T-cell (primary cell): ENCODE results near the gene KRTDAP. TPM values are rescaled to one million over a fixed set of nuclear protein-coding genes. Genes with fewer than 3 reads are reported as not detected.
"Not testable (repeated sequence)": the region's sequence is repeated elsewhere in the genome, so short reads cannot be mapped to it uniquely, and the experiment has no call there.

ENCODE experiments used
- ATAC-seq, 4 experiments: fragments of 200-7000 bp in 3 of 4; fragments of 150-1000 bp in 1 of 4; cut with Tn5 transposase; replicated peaks in 1 of 4; 1 replicate in 3 of 4; 2 replicates in 1 of 4; pipeline ENCODE4 v1.10.0; 2021; ENCODE audit warnings: moderate library complexity in 3 of 4, mild to moderate bottlenecking in 2 of 4, moderate number of reproducible peaks in 1 of 4
- CTCF ChIA-PET, 2 donors: fragments of 300-600 bp; sonication (Branson Sonifier 250); formaldehyde crosslinking; loops; one replicate each; lab custom pipeline; 2022; ENCODE audit warnings: antibody characterized with exemption in 2 of 2; lab: Charles Lee
- POLR2A ChIA-PET, 2 donors: fragments of 300-600 bp; sonication (Branson Sonifier 250); formaldehyde crosslinking; loops; one replicate each; lab custom pipeline; 2022; ENCODE audit warnings: antibody characterized with exemption in 2 of 2; lab: Charles Lee
- DNase-seq, 35 experiments: peaks; one replicate each; pipeline versions ENCODE4 v3.0.0 to v3.0.0-alpha.2; 2013 to 2023
- H3K27ac ChIP-seq: one replicate; pipeline ENCODE4 v1.5.1; 2013; ENCODE audit warnings: low read length
- H3K27me3 ChIP-seq, 2 experiments: replicated peaks in 1 of 2; 1 replicate in 1 of 2; 2 replicates in 1 of 2; pipeline versions ENCODE4 v1.6.1 to v1.7.0; 2013; ENCODE audit warnings: low read length in 1 of 2, mixed read lengths in 1 of 2; ENCODE audit not compliant: control insufficient read depth in 2 of 2, insufficient read depth in 2 of 2; ENCODE audit errors: extremely low read depth in 1 of 2
- H3K36me3 ChIP-seq, 2 donors: 1 replicate in 1 of 2; 2 replicates in 1 of 2; pipeline versions ENCODE4 v1.6.1 to v1.7.0; 2013; ENCODE audit warnings: low read length in 1 of 2; ENCODE audit not compliant: control insufficient read depth in 2 of 2, insufficient read depth in 1 of 2; ENCODE audit errors: extremely low read depth in 1 of 2
- H3K4me1 ChIP-seq, 2 experiments: 1 replicate in 1 of 2; 2 replicates in 1 of 2; pipeline versions ENCODE4 v1.6.1 to v1.7.0; 2013; ENCODE audit warnings: low read length in 2 of 2, mixed read lengths in 1 of 2; ENCODE audit not compliant: insufficient read depth in 2 of 2, control insufficient read depth in 1 of 2; ENCODE audit errors: extremely low read depth in 1 of 2
- H3K4me3 ChIP-seq, 2 donors: 1 replicate in 1 of 2; 2 replicates in 1 of 2; pipeline versions ENCODE4 v1.5.1 to v1.7.0; 2013; ENCODE audit warnings: mild to moderate bottlenecking in 2 of 2, low read length in 1 of 2, moderate library complexity in 1 of 2; ENCODE audit not compliant: control insufficient read depth in 1 of 2; ENCODE audit errors: extremely low read depth in 1 of 2
- H3K9me3 ChIP-seq: 2 replicates; pipeline ENCODE4 v1.7.0; 2013
- H3K27ac Mint-ChIP-seq, 2 donors: one replicate each; pipeline ENCODE4 v1.8.0; 2020 to 2021; ENCODE audit warnings: mild to moderate bottlenecking in 2 of 2, mixed read lengths in 2 of 2
- H3K27me3 Mint-ChIP-seq, 2 donors: one replicate each; pipeline ENCODE4 v1.8.0; 2021 to 2022; ENCODE audit warnings: mixed read lengths in 2 of 2
- H3K36me3 Mint-ChIP-seq: one replicate; pipeline ENCODE4 v1.8.0; 2021; ENCODE audit warnings: mixed read lengths
- H3K4me1 Mint-ChIP-seq, 3 donors: one replicate each; pipeline ENCODE4 v1.8.0; 2020 to 2022; ENCODE audit warnings: mixed read lengths in 3 of 3, mild to moderate bottlenecking in 1 of 3
- H3K4me3 Mint-ChIP-seq, 3 donors: one replicate each; pipeline ENCODE4 v1.8.0; 2020 to 2022; ENCODE audit warnings: mild to moderate bottlenecking in 3 of 3, mixed read lengths in 3 of 3, moderate library complexity in 3 of 3
- H3K9me3 Mint-ChIP-seq, 3 donors: one replicate each; pipeline ENCODE4 v1.8.0; 2020 to 2022; ENCODE audit warnings: mixed read lengths in 3 of 3
- WGBS: methylation state at CpG from one replicate; pipeline ENCODE4 v1.1.5; 2013; ENCODE audit warnings: missing lambda C conversion rate; ENCODE audit not compliant: insufficient coverage; 5-methylcytosine and 5-hydroxymethylcytosine counted together
- total RNA-seq, 35 experiments: library from RNA in 6 of 35; stranded (reverse) in 6 of 35; fragments of 120-200 nt in 1 of 35; gene quantifications; one replicate each; pipeline versions ENCODE4 v1.2.1 to v1.2.4 and lab custom pipeline; 2013 to 2026

Gene KRTDAP
- total RNA-seq, 5 donors from 2014 or later (not counting 1 experiment from before 2014, with no cell fraction given), result not detected

GRCh38 chr19:35483089-35483488, 7.2 kb downstream of the KRTDAP start:
- WGBS, result 79% methylated on average over 2 of the region's 5 CpGs

GRCh38 chr19:35478794-35479677, 11.2 kb downstream of the KRTDAP start:
- H3K4me1 Mint-ChIP-seq, result peaks cover 0 to 3% (median 0%) of the 10 kb centered on the region in 3 donors
- Histone ChIP-seq H3K27ac (no peak overlapping the region), H3K9me3 (no peaks in the 10 kb centered on the region), H3K36me3 (no peaks in the 10 kb centered on the region), H3K27me3 (peaks cover 0 to 7% of the 10 kb centered on the region in 2 experiments), H3K4me3 (no peak overlapping the region), H3K4me1 (no peaks in the 10 kb centered on the region)
- no peaks in the 10 kb centered on the region for H3K9me3 Mint-ChIP-seq
- no peak overlapping the region for H3K27ac Mint-ChIP-seq
- no peak overlapping the region for H3K4me3 Mint-ChIP-seq
- 97% methylated on average over 6 of the region's 21 CpGs for WGBS
- ATAC-seq (no peak), DNase-seq (no peak)
- CTCF ChIA-PET, result interaction anchor here in 1 of 2 donors (0.8 kb wide), 1 partner anchor 16 kb away, joined by 3 read pairs; no protein-coding TSS in a partner anchor
- POLR2A ChIA-PET, result no interaction called here
- H3K36me3 Mint-ChIP-seq, result no peaks in the 10 kb centered on the region
- H3K27me3 Mint-ChIP-seq, result no peaks in the 10 kb centered on the region

More at GRCh38 chr19:35483089-35483488, 7.2 kb downstream of the KRTDAP start:
- Mint-ChIP-seq H3K9me3 (no peaks in the 10 kb centered on the region), H3K36me3 (no peaks in the 10 kb centered on the region), H3K4me3 (no peak overlapping the region), H3K27me3 (peaks cover 0 to 7% of the 10 kb centered on the region in 2 donors), H3K27ac (no peak overlapping the region), H3K4me1 (peaks cover 5 to 8% (median 5%) of the 10 kb centered on the region in 3 donors)
- no peak overlapping the region for H3K27ac ChIP-seq
- H3K4me3 ChIP-seq, result no peak overlapping the region
- ChIA-PET POLR2A (no interaction called here), CTCF (no interaction called here)
- DNase-seq (no peak), ATAC-seq (peak in 1 of 4 experiments; percentile 62)
- no peaks in the 10 kb centered on the region for H3K36me3 ChIP-seq
- H3K9me3 ChIP-seq, result no peaks in the 10 kb centered on the region
- H3K4me1 ChIP-seq, result no peaks in the 10 kb centered on the region
- peaks cover 0 to 10% of the 10 kb centered on the region in 2 experiments for H3K27me3 ChIP-seq

- 69% methylated on average over 3 of the region's 4 CpGs for WGBS
- H3K27ac ChIP-seq, result no peak overlapping the region
These were observed 14.1 kb downstream of the KRTDAP start for GRCh38 chr19:35476149-35476548.

GRCh38 chr19:35474594-35474993, 15.7 kb downstream of the KRTDAP start:
- H3K27me3 ChIP-seq, H3K36me3 Mint-ChIP-seq, H3K36me3 ChIP-seq, H3K4me1 ChIP-seq, POLR2A ChIA-PET, H3K9me3 ChIP-seq, H3K27ac ChIP-seq, H3K4me3 ChIP-seq, H3K27ac Mint-ChIP-seq, DNase-seq, H3K4me3 Mint-ChIP-seq, H3K4me1 Mint-ChIP-seq, H3K9me3 Mint-ChIP-seq, H3K27me3 Mint-ChIP-seq, CTCF ChIA-PET, ATAC-seq: not testable (repeated sequence)
- WGBS, result 100% methylated on average over 2 of the region's 7 CpGs

More at GRCh38 chr19:35476149-35476548, 14.1 kb downstream of the KRTDAP start:
- no peaks in the 10 kb centered on the region for H3K4me1 Mint-ChIP-seq
- H3K9me3 Mint-ChIP-seq, result no peaks in the 10 kb centered on the region
- CTCF ChIA-PET, result no interaction called here
- no peaks in the 10 kb centered on the region for H3K27me3 Mint-ChIP-seq
- Histone ChIP-seq H3K9me3 (no peaks in the 10 kb centered on the region), H3K36me3 (no peaks in the 10 kb centered on the region), H3K4me3 (no peak overlapping the region), H3K27me3 (peaks cover 0 to 3% of the 10 kb centered on the region in 2 experiments), H3K4me1 (no peaks in the 10 kb centered on the region)
- ATAC-seq (no peak), DNase-seq (no peak)
- H3K36me3 Mint-ChIP-seq, result no peaks in the 10 kb centered on the region
- H3K4me3 Mint-ChIP-seq, result no peak overlapping the region
- H3K27ac Mint-ChIP-seq, result no peak overlapping the region
- POLR2A ChIA-PET, result no interaction called here

GRCh38 chr19:35474104-35474503, 16.2 kb downstream of the KRTDAP start:
- no peaks in the 10 kb centered on the region for H3K4me1 ChIP-seq
- no peak for DNase-seq
- Mint-ChIP-seq H3K4me1 (no peaks in the 10 kb centered on the region), H3K27me3 (no peaks in the 10 kb centered on the region), H3K4me3 (no peak overlapping the region), H3K36me3 (no peaks in the 10 kb centered on the region), H3K9me3 (no peaks in the 10 kb centered on the region), H3K27ac (no peak overlapping the region)
- peaks cover 0 to 3% of the 10 kb centered on the region in 2 experiments for H3K27me3 ChIP-seq
- no peaks in the 10 kb centered on the region for H3K9me3 ChIP-seq
- 92% methylated on average over 8 of the region's 14 CpGs for WGBS
- no peak for ATAC-seq
- H3K4me3 ChIP-seq, result no peak overlapping the region
- POLR2A ChIA-PET, result no interaction called here
- CTCF ChIA-PET, result interaction anchor here in 1 of 2 donors (0.9 kb wide), 1 partner anchor 11 kb away, joined by 4 read pairs; no protein-coding TSS in a partner anchor
- no peak overlapping the region for H3K27ac ChIP-seq
- H3K36me3 ChIP-seq, result no peaks in the 10 kb centered on the region

- no peaks in the 10 kb centered on the region for H3K9me3 ChIP-seq
- no peak overlapping the region for H3K4me3 ChIP-seq
- ChIA-PET CTCF (interaction anchor here in 1 of 2 donors (0.7 to 1.0 kb wide), 3 partner anchors 28 to 120 kb away, joined by 3 read pairs; no protein-coding TSS in a partner anchor), POLR2A (no interaction called here)
- no peaks in the 10 kb centered on the region for H3K4me1 ChIP-seq
- Mint-ChIP-seq H3K27ac (no peak overlapping the region), H3K27me3 (no peaks in the 10 kb centered on the region), H3K36me3 (no peaks in the 10 kb centered on the region), H3K4me3 (no peak overlapping the region), H3K4me1 (peaks cover 0 to 5% (median 2%) of the 10 kb centered on the region in 3 donors), H3K9me3 (no peaks in the 10 kb centered on the region)
- DNase-seq, result no peak
- WGBS, result 79% methylated on average over 4 of the region's 8 CpGs
- no peak for ATAC-seq
- no peaks in the 10 kb centered on the region for H3K36me3 ChIP-seq
- no peak overlapping the region for H3K27ac ChIP-seq
- peaks cover 0 to 3% of the 10 kb centered on the region in 2 experiments for H3K27me3 ChIP-seq
These were observed 18.3 kb downstream of the KRTDAP start for GRCh38 chr19:35471946-35472345.
